PC-3 (cell line): ENCODE measurements around the gene ERMARD. TPM values are rescaled to one million over a fixed set of nuclear protein-coding genes. Genes with fewer than 3 reads are reported as not detected.

ENCODE experiments used
- ATAC-seq: fragments of 200-7000 bp; cut with Tn5 transposase; 2 replicates; pipeline ENCODE4 v1.9.1; 2020; ENCODE audit warnings: mild to moderate bottlenecking, moderate library complexity
- BruUV-seq: library from RNA; stranded (reverse); fragments of 400-500 nt; replicated peaks from 2 replicates; lab custom pipeline; 2021; lab: Mats Ljungman, UMichigan
- CTCF ChIA-PET: fragments of 300-600 bp; sonication (Branson Sonifier 250); formaldehyde crosslinking; loops from one replicate; lab custom pipeline; 2022; ENCODE audit warnings: antibody characterized with exemption; lab: Charles Lee
- POLR2A ChIA-PET: fragments of 300-600 bp; sonication (Branson Sonifier 250); formaldehyde crosslinking; loops from one replicate; lab custom pipeline; 2022; ENCODE audit warnings: antibody characterized with exemption; ENCODE audit not compliant: unreplicated experiment; lab: Charles Lee
- DNase-seq: peaks from one replicate; pipeline ENCODE4 v3.0.0-alpha.2; 2015
- H2AFZ ChIP-seq: fragments of 300-600 bp; sonication (generic); 2 replicates; pipeline ENCODE4 v1.6.0; 2016; ENCODE audit warnings: antibody characterized with exemption, low read length
- H3F3A ChIP-seq: fragments of 300-600 bp; sonication (generic); one replicate; pipeline ENCODE4 v1.6.0; 2017; ENCODE audit warnings: antibody characterized with exemption, low read length, control low read depth, mild to moderate bottlenecking; ENCODE audit not compliant: unreplicated experiment
- H3K27ac ChIP-seq: fragments of 300-600 bp; sonication (generic); 2 replicates; pipeline ENCODE4 v1.5.1; 2016; ENCODE audit warnings: mild to moderate bottlenecking, low read length
- H3K27me3 ChIP-seq: fragments of 300-600 bp; sonication (generic); 2 replicates; pipeline ENCODE4 v1.6.1; 2016; ENCODE audit warnings: low read length, mixed read lengths
- H3K36me3 ChIP-seq: fragments of 300-600 bp; sonication (generic); 2 replicates; pipeline ENCODE4 v1.6.1; 2016; ENCODE audit warnings: low read depth, mixed run types, low read length, mixed read lengths
- H3K4me1 ChIP-seq: fragments of 300-600 bp; sonication (generic); 2 replicates; pipeline ENCODE4 v1.5.1; 2016; ENCODE audit warnings: low read length; ENCODE audit not compliant: insufficient read depth
- H3K4me2 ChIP-seq: fragments of 300-600 bp; sonication (generic); 2 replicates; pipeline ENCODE4 v1.6.0; 2016; ENCODE audit warnings: low read length
- H3K4me3 ChIP-seq: fragments of 300-600 bp; sonication (generic); 2 replicates; pipeline ENCODE4 v1.5.1; 2016; ENCODE audit warnings: mild to moderate bottlenecking, low read length, mixed read lengths
- H3K79me2 ChIP-seq: fragments of 300-600 bp; sonication (generic); 2 replicates; pipeline ENCODE4 v1.6.1; 2017; ENCODE audit warnings: low read length, mixed read lengths
- H3K9ac ChIP-seq: fragments of 300-600 bp; sonication (generic); 2 replicates; pipeline ENCODE4 v1.6.0; 2016; ENCODE audit warnings: mild to moderate bottlenecking, low read length
- H3K9me2 ChIP-seq: fragments of 300-600 bp; sonication (generic); replicated peaks from 2 replicates; pipeline ENCODE4 v1.6.1; 2016; ENCODE audit warnings: mixed run types, low read length, mixed read lengths
- H3K9me3 ChIP-seq: fragments of 300-600 bp; sonication (generic); 2 replicates; pipeline ENCODE4 v1.6.1; 2016; ENCODE audit warnings: low read length, mixed read lengths
- H4K20me1 ChIP-seq: fragments of 300-600 bp; sonication (generic); 2 replicates; pipeline ENCODE4 v1.6.1; 2016; ENCODE audit warnings: low read length, mixed read lengths
- EZH2 ChIP-seq: fragments of 300-600 bp; sonication (generic); IDR thresholded peaks from one replicate; pipeline ENCODE4 v1.6.1; 2017; ENCODE audit warnings: antibody characterized with exemption, mild to moderate bottlenecking, low read length; ENCODE audit not compliant: unreplicated experiment
- EZH2phosphoT487 ChIP-seq: fragments of 300-600 bp; sonication (generic); IDR thresholded peaks from 2 replicates; pipeline ENCODE4 v1.6.1; 2018; ENCODE audit warnings: mild to moderate bottlenecking, antibody characterized with exemption, low read length, borderline replicate concordance
- intact Hi-C: fragments of 100-400 bp; cut with micrococcal nuclease; formaldehyde crosslinking; loops from 2 replicates; pipeline ENCODE4 v1.9.0; 2023
- total RNA-seq: library from RNA; depleted of rRNA; stranded (reverse); fragments of >200 nt; gene quantifications from 2 replicates; pipeline ENCODE4 v1.2.3, GENCODE V29; 2014
- TF ChIP-seq, protein P1 (sequence below): fragments of 300-600 bp; sonication (generic); conservative IDR thresholded peaks from 2 replicates; pipeline ENCODE4 v1.5.1; 2017; ENCODE audit warnings: antibody characterized with exemption, low read depth, mild to moderate bottlenecking, low read length

The ERMARD gene
- total RNA-seq, 1 experiment from 2014 or later: 16.3 TPM

DNA sequence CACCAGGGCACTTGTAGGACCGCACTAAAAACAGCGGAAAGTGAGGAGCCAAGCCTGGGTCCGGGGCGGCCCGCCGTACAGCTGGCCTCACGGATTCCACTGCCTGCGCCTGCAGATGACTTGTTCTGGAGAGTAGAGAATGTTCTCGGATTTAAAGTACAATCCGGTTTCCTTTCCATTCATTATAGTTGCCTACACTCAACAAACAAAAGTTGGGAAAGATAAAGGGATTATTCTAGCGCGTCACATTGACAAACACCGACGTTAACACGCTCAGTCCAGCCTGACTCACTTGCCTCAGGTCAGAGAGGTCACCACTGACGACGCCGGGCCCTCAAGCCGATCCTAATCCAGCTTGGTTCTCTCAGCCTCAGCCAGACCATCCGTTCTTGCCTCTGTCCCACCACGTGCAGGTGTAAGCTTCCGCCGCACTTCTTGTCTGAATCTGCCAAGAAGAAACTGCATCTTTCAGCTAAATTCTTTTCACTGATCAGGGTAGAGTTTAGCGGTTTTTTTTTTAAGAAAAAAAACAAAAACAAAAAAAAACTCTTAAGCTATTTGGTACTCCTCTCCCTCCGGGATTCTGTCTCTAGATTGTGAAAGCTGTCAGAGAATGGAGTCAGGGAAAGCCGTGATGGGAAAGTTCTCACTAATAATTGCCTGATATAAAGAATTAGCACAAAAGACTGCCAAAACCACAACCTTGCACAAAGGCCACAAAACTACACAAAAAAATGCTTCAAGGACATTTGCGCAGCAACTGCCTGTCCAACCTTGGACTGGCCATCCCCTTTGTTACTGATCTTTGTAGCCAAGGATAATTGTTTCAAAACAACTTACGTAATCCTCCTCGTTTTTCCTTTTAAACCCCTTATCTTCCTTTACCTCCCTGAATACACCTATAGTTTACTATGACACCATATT is 26.0 kb upstream of the ERMARD start:
- peak; percentile 18 for ATAC-seq
- Histone ChIP-seq H3K27me3 (no peaks in the 10 kb centered on the region), H3K79me2 (peaks cover 26% of the 10 kb centered on the region), H3K4me3 (peak overlapping the region; percentile 77), H3K27ac (peak overlapping the region; percentile 81), H3K4me2 (peak overlapping the region; percentile 92), H3K9me2 (no peaks in the 10 kb centered on the region), H3K36me3 (no peaks in the 10 kb centered on the region), H3K4me1 (peaks cover 13% of the 10 kb centered on the region), H2AFZ (peak overlapping the region; percentile 61), H3F3A (no peaks in the 10 kb centered on the region), H3K9ac (peak overlapping the region; percentile 86), H4K20me1 (peaks cover 4% of the 10 kb centered on the region; the same call in 1 of the 2 replicates), H3K9me3 (no peaks in the 10 kb centered on the region)
- POLR2A ChIA-PET: interaction anchor here (0.8 kb wide), 1 partner anchor 24 kb away, joined by 6 read pairs; no protein-coding TSS in a partner anchor
- DNase-seq: peak; percentile 55
- TSS peak; percentile 52 for BruUV-seq
- CTCF ChIA-PET: no interaction called here
- TF ChIP-seq EZH2 (no peak), EZH2phosphoT487 (no peak)
- intact Hi-C loops: loop anchor here (10.0 kb wide), 1 partner anchor 829 kb away; the partner anchor contains the start of genes PSMB1 and TBP

DNA sequence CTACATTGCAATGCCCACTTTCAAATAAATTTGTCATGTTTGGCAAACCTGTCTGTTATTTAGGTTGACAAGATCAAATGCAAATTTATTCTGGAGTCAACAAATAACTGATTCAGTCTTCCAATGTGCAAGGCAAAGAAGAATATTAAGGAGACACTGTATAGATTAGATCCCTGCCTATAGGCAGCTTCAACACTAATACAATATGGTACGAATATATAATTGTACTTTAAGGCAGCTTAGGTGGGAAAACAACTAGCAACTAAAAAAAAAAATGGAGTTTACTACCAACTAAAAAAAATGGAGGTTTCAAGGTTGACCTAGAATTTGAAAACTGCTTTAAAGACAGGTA is 25.4 kb upstream of the ERMARD start:
- TF ChIP-seq, protein P1, sequence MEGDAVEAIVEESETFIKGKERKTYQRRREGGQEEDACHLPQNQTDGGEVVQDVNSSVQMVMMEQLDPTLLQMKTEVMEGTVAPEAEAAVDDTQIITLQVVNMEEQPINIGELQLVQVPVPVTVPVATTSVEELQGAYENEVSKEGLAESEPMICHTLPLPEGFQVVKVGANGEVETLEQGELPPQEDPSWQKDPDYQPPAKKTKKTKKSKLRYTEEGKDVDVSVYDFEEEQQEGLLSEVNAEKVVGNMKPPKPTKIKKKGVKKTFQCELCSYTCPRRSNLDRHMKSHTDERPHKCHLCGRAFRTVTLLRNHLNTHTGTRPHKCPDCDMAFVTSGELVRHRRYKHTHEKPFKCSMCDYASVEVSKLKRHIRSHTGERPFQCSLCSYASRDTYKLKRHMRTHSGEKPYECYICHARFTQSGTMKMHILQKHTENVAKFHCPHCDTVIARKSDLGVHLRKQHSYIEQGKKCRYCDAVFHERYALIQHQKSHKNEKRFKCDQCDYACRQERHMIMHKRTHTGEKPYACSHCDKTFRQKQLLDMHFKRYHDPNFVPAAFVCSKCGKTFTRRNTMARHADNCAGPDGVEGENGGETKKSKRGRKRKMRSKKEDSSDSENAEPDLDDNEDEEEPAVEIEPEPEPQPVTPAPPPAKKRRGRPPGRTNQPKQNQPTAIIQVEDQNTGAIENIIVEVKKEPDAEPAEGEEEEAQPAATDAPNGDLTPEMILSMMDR: no peak
- TF ChIP-seq EZH2phosphoT487 (no peak), EZH2 (no peak)
- Histone ChIP-seq H3K9ac (no peak overlapping the region), H3K27me3 (no peaks in the 10 kb centered on the region), H3K9me2 (no peaks in the 10 kb centered on the region), H3K9me3 (no peaks in the 10 kb centered on the region), H3K4me3 (no peak overlapping the region), H4K20me1 (peaks cover 3% of the 10 kb centered on the region; the same call in 1 of the 2 replicates), H3K79me2 (peaks cover 20% of the 10 kb centered on the region), H3F3A (no peaks in the 10 kb centered on the region), H3K4me1 (peaks cover 13% of the 10 kb centered on the region), H3K36me3 (no peaks in the 10 kb centered on the region), H2AFZ (no peak overlapping the region), H3K27ac (no peak overlapping the region), H3K4me2 (no peak overlapping the region)
- DNase-seq (no peak), ATAC-seq (no peak)
- POLR2A ChIA-PET: no interaction called here
- BruUV-seq: no TSS peak
- CTCF ChIA-PET: no interaction called here
- intact Hi-C loops: loop anchor here (10.0 kb wide), 1 partner anchor 829 kb away; the partner anchor contains the start of genes PSMB1 and TBP

DNA sequence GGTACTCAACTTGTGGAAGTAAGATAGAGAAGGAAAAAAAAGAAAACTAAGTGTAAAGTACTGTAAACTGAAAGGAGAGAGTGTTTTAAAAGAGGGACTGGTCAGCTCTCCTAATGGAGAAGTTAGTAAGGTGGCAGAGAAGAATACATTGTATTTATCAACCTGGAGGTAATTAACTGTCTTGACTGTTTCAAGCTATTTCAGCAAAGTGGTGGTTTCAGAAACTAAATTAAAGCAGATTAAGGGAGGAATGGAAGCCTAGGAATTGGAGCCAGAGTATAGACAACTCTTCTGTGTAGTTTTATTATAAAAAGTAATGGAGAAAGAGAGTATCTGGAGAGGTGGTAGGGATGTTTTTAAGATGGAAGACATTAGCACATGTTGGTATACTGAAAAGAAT is 24.5 kb upstream of the ERMARD start:
- intact Hi-C loops: loop anchor here (10.0 kb wide), 1 partner anchor 828 kb away; the partner anchor contains the start of genes PSMB1 and TBP

More for the DNA sequence above, 24.5 kb upstream of the ERMARD start:
- no peak overlapping the region for H3K4me2 ChIP-seq
- POLR2A ChIA-PET: no interaction called here
- no TSS peak for BruUV-seq
- H3K36me3 ChIP-seq: no peaks in the 10 kb centered on the region
- peaks cover 11% of the 10 kb centered on the region for H3K79me2 ChIP-seq
- H4K20me1 ChIP-seq: no peaks in the 10 kb centered on the region
- no peaks in the 10 kb centered on the region for H3K27me3 ChIP-seq
- no peak overlapping the region for H3K27ac ChIP-seq
- CTCF ChIA-PET: no interaction called here
- no peak for ATAC-seq
- H2AFZ ChIP-seq: no peak overlapping the region
- TF ChIP-seq, protein P1: no peak
- TF ChIP-seq EZH2: no peak
- TF ChIP-seq EZH2phosphoT487: no peak
- H3F3A ChIP-seq: no peaks in the 10 kb centered on the region
- H3K4me3 ChIP-seq: no peak overlapping the region
- H3K9me2 ChIP-seq: no peaks in the 10 kb centered on the region
- H3K4me1 ChIP-seq: peaks cover 9% of the 10 kb centered on the region
- no peak overlapping the region for H3K9ac ChIP-seq
- no peak for DNase-seq
- no peaks in the 10 kb centered on the region for H3K9me3 ChIP-seq
